Measurements from ENCODE around the gene COPRS.

- no peak for TF ChIP-seq CTCF (IDR thresholded peaks at IDR 0.05; ENCODE audit: low read depth, low read length, missing input control)
- no peak for TF ChIP-seq TAF1 (conservative IDR thresholded peaks at IDR 0.05)
- no peak for TF ChIP-seq MAX (IDR thresholded peaks at IDR 0.05)
- no peak for TF ChIP-seq JUND (IDR thresholded peaks at IDR 0.05)
Observed at GRCh38 chr17:31877341-31877740, 18.3 kb upstream of the COPRS start.

All from liver (tissue), 3 donors.